Keratinocyte (primary cell): ENCODE results near the gene GLA. TPM values are rescaled to one million over a fixed set of nuclear protein-coding genes. Genes with fewer than 3 reads are reported as not detected.

Source experiments
- DNase-seq: peaks from one replicate; pipeline ENCODE4 v3.0.0-alpha.2; 2011; ENCODE audit warnings: low read depth, missing footprints, low spot score
- FAIRE-seq: peaks from 2 replicates; lab custom pipeline; 2011; peaks lifted over from hg19 to GRCh38; lab: Jason Lieb, UNC
- H2AFZ ChIP-seq: 2 replicates; pipeline ENCODE4 v1.6.0; 2012; ENCODE audit warnings: low read length, control low read depth, inconsistent platforms; ENCODE audit not compliant: control insufficient read depth
- H3K27ac ChIP-seq: 2 replicates; pipeline ENCODE4 v1.5.1; 2011; ENCODE audit warnings: low read length; ENCODE audit not compliant: control insufficient read depth, insufficient read depth
- H3K27me3 ChIP-seq: 3 replicates; pipeline ENCODE4 v1.6.0; 2011; ENCODE audit warnings: low read length; ENCODE audit not compliant: control insufficient read depth, insufficient read depth; ENCODE audit errors: extremely low read depth
- H3K36me3 ChIP-seq, 2 experiments: 2 replicates in 1 of 2; 3 replicates in 1 of 2; pipeline ENCODE4 v1.5.1; 2011; ENCODE audit warnings: low read length in 2 of 2, mild to moderate bottlenecking in 1 of 2; ENCODE audit not compliant: control insufficient read depth in 2 of 2, insufficient read depth in 2 of 2; ENCODE audit errors: extremely low read depth in 1 of 2
- H3K4me1 ChIP-seq: 3 replicates; pipeline ENCODE4 v1.5.1; 2011; ENCODE audit warnings: low read length; ENCODE audit not compliant: control insufficient read depth, insufficient read depth; ENCODE audit errors: extremely low read depth
- H3K4me2 ChIP-seq: 3 replicates; pipeline ENCODE4 v1.6.0; 2011; ENCODE audit warnings: low read depth, low read length; ENCODE audit not compliant: control insufficient read depth, insufficient read depth; ENCODE audit errors: extremely low read depth
- H3K4me3 ChIP-seq, 3 experiments: fragments of 200-600 bp in 1 of 3; sonication (generic) in 1 of 3; 2 replicates in 2 of 3; 3 replicates in 1 of 3; pipeline ENCODE4 v1.5.1; 2011 to 2016; ENCODE audit warnings: low read length in 3 of 3, mild to moderate bottlenecking in 3 of 3, control low read depth in 2 of 3, inconsistent platforms in 1 of 3, low read depth in 1 of 3, mixed read lengths in 1 of 3, mixed run types in 1 of 3, moderate library complexity in 1 of 3; ENCODE audit not compliant: control insufficient read depth in 2 of 3, insufficient read depth in 2 of 3; ENCODE audit errors: extremely low read depth in 1 of 3
- H3K79me2 ChIP-seq: 2 replicates; pipeline ENCODE4 v1.6.0; 2012; ENCODE audit warnings: low read length; ENCODE audit not compliant: control insufficient read depth, insufficient read depth
- H3K9ac ChIP-seq: 3 replicates; pipeline ENCODE4 v1.6.0; 2011; ENCODE audit warnings: low read length; ENCODE audit not compliant: control insufficient read depth, insufficient read depth; ENCODE audit errors: extremely low read depth
- H3K9me1 ChIP-seq: 3 replicates; pipeline ENCODE4 v1.6.0; 2011; ENCODE audit warnings: low read length; ENCODE audit not compliant: control insufficient read depth, insufficient read depth; ENCODE audit errors: extremely low read depth
- H3K9me3 ChIP-seq: 2 replicates; pipeline ENCODE4 v1.5.1; 2012; ENCODE audit warnings: low read depth, low read length; ENCODE audit not compliant: control insufficient read depth
- H4K20me1 ChIP-seq: 3 replicates; pipeline ENCODE4 v1.6.0; 2011; ENCODE audit warnings: low read length; ENCODE audit not compliant: control insufficient read depth, insufficient read depth; ENCODE audit errors: extremely low read depth
- EZH2 ChIP-seq: IDR thresholded peaks from one replicate; pipeline ENCODE4 v1.6.1; 2012; ENCODE audit warnings: inconsistent platforms, mild to moderate bottlenecking, low read length, moderate library complexity
- dilution Hi-C: fragments of 300-500 bp; cut with MboI; formaldehyde crosslinking; loops from one replicate; pipeline ENCODE4 v1.7.0; 2020; ENCODE audit warnings: low sequenced_read_pairs; ENCODE audit not compliant: extremely low pct_ligation_motif_present
- polyA plus RNA-seq, 5 experiments: library from polyadenylated mRNA; depleted of rRNA in 3 of 5; stranded (reverse) in 3 of 5; stranded (forward) in 1 of 5; unstranded in 1 of 5; fragments of >200 nt; gene quantifications; 1 replicate in 1 of 5; 2 replicates in 3 of 5; 3 replicates in 1 of 5; pipeline versions ENCODE4 v1.2.1 to v1.2.3, GENCODE V29; 2011 to 2012; ENCODE audit warnings: missing spikeins in 2 of 5, low read depth in 1 of 5, low replicate concordance in 1 of 5
- TF ChIP-seq, protein P1 (sequence below), 3 experiments: IDR thresholded peaks in 1 of 3; conservative IDR thresholded peaks in 1 of 3; optimal IDR thresholded peaks in 1 of 3; 2 replicates in 2 of 3; 3 replicates in 1 of 3; pipeline versions ENCODE3 to v1.5.1; 2011; ENCODE audit warnings: low read length in 3 of 3, mild to moderate bottlenecking in 3 of 3, moderate library complexity in 2 of 3, control low read depth in 1 of 3, inconsistent platforms in 1 of 3; ENCODE audit not compliant: insufficient read depth in 2 of 3; ENCODE audit errors: extremely low read depth in 1 of 3

The GLA gene
- polyA plus RNA-seq, 1 donor (not counting 4 experiments of a cell fraction or from before 2014, with no cell fraction given) = 62.1 TPM

DNA sequence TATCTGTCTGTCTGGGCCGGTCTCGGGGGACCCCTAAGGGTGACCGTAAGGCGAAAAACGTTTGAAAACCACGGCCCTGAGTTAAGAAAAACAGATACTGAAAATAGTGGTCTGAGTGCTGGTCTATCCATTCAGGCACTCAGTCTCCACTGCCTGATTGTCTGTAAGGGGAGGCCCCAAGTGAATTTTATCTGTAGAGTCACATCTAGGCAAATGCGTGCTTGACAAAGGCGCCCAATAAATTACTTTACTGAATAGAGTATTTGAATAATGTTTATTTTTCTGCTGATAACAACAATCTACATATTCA, 762 bp upstream of the GLA start:
- H2AFZ ChIP-seq = no peak overlapping the region
- peaks cover 6% of the 10 kb centered on the region for H3K4me1 ChIP-seq
- H3K9ac ChIP-seq = peak overlapping the region; percentile 89
- no peaks in the 10 kb centered on the region for H4K20me1 ChIP-seq
- H3K36me3 ChIP-seq = no peaks in the 10 kb centered on the region
- H3K27me3 ChIP-seq = no peaks in the 10 kb centered on the region
- FAIRE-seq (no peak), DNase-seq (no peak)
- dilution Hi-C loops = no loop called here
- TF ChIP-seq, protein P1, sequence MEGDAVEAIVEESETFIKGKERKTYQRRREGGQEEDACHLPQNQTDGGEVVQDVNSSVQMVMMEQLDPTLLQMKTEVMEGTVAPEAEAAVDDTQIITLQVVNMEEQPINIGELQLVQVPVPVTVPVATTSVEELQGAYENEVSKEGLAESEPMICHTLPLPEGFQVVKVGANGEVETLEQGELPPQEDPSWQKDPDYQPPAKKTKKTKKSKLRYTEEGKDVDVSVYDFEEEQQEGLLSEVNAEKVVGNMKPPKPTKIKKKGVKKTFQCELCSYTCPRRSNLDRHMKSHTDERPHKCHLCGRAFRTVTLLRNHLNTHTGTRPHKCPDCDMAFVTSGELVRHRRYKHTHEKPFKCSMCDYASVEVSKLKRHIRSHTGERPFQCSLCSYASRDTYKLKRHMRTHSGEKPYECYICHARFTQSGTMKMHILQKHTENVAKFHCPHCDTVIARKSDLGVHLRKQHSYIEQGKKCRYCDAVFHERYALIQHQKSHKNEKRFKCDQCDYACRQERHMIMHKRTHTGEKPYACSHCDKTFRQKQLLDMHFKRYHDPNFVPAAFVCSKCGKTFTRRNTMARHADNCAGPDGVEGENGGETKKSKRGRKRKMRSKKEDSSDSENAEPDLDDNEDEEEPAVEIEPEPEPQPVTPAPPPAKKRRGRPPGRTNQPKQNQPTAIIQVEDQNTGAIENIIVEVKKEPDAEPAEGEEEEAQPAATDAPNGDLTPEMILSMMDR (optimal IDR thresholded peaks at IDR 0.05 in 1 of 3, IDR thresholded peaks at IDR 0.05 in 1 of 3, conservative IDR thresholded peaks at IDR 0.05 in 1 of 3; ENCODE audit: extremely low read depth in 1 of 3, insufficient read depth in 2 of 3, low read length in 3 of 3) = no peak
- no peak for TF ChIP-seq EZH2
- H3K4me3 ChIP-seq = peak overlapping the region; percentile 60 to 75 (median 71)
- H3K79me2 ChIP-seq = peaks cover 63% of the 10 kb centered on the region
- H3K4me2 ChIP-seq = peak overlapping the region; percentile 79
- H3K27ac ChIP-seq = peak overlapping the region; percentile 96
- H3K9me3 ChIP-seq = no peaks in the 10 kb centered on the region
- H3K9me1 ChIP-seq = no peaks in the 10 kb centered on the region

DNA sequence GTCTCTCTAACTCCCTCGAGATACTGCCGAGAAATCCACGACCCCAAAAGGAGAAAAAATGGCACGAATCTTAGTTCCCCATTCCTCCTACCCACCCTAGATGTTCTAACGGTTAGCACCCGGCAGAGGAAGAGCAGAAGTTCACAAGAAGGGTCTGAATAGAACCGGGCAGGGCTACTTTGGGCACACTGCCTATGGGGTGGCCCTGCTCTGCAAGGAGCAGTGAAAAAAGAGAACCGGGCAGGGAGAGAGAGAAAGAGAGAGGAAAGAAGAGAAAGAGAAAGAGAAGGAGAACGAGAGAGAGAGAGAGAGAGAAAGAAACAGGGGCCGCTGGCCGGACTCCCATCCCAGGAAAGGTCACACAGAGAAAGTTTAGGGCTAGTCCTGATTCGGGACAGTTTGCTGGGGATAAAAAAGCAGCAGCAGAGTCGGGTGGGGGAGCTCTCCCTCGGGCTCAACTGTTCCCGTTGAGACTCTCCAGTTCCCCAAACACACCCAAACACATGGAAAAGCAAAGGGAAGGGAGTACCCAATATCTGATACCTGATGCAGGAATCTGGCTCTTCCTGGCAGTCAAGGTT, 468 bp downstream of the GLA start:
- peak overlapping the region; percentile 89 for H3K9ac ChIP-seq
- H4K20me1 ChIP-seq = no peaks in the 10 kb centered on the region
- peak overlapping the region; percentile 66 for H3K4me2 ChIP-seq
- peak overlapping the region; percentile 47 to 71 (median 66) for H3K4me3 ChIP-seq
- H3K9me1 ChIP-seq = no peaks in the 10 kb centered on the region
- no peaks in the 10 kb centered on the region for H3K36me3 ChIP-seq
- H3K4me1 ChIP-seq = peaks cover 6% of the 10 kb centered on the region
- H3K79me2 ChIP-seq = peaks cover 59% of the 10 kb centered on the region
- no peak for DNase-seq
- no peaks in the 10 kb centered on the region for H3K27me3 ChIP-seq
- TF ChIP-seq EZH2 = no peak
- TF ChIP-seq, protein P1 (optimal IDR thresholded peaks at IDR 0.05 in 1 of 3, IDR thresholded peaks at IDR 0.05 in 1 of 3, conservative IDR thresholded peaks at IDR 0.05 in 1 of 3; ENCODE audit: extremely low read depth in 1 of 3, insufficient read depth in 2 of 3, low read length in 3 of 3) = no peak
- FAIRE-seq = no peak
- peak overlapping the region; percentile 47 for H3K27ac ChIP-seq
- dilution Hi-C loops = no loop called here
- peak overlapping the region; percentile 67 for H2AFZ ChIP-seq
- no peaks in the 10 kb centered on the region for H3K9me3 ChIP-seq
